Measurements from ENCODE around the gene KSR2.

The KSR2 gene

GRCh38 chr12:117679776-117680175 is 289.0 kb downstream of the KSR2 start:
- Histone ChIP-seq H3K36me3 (ENCODE audit: control insufficient read depth, insufficient read depth, low read length) (no peaks in the 10 kb centered on the region), H3K4me1 (ENCODE audit: control insufficient read depth, insufficient read depth, low read length, poor library complexity, severe bottlenecking) (peaks cover 15% of the 10 kb centered on the region), H3K9me3 (ENCODE audit: control insufficient read depth, low read length) (peaks cover 6% of the 10 kb centered on the region), H3K27ac (ENCODE audit: low read depth, low read length, severe bottlenecking) (no peak overlapping the region), H3K4me3 (ENCODE audit: extremely low read depth, insufficient read depth, low read length, poor library complexity, severe bottlenecking) (no peak overlapping the region)

GRCh38 chr12:117674763-117675162 is 294.0 kb downstream of the KSR2 start:
- no peak overlapping the region for H3K4me3 ChIP-seq (ENCODE audit: extremely low read depth, insufficient read depth, low read length, poor library complexity, severe bottlenecking)
- H3K4me1 ChIP-seq (ENCODE audit: control insufficient read depth, insufficient read depth, low read length, poor library complexity, severe bottlenecking), result peaks cover 8% of the 10 kb centered on the region
- H3K9me3 ChIP-seq (ENCODE audit: control insufficient read depth, low read length), result peaks cover 6% of the 10 kb centered on the region
- 100% methylated on average over 1 of the region's 1 CpG for WGBS, 2 experiments (ENCODE audit: insufficient coverage in 2 of 2)
- no peak overlapping the region for H3K27ac ChIP-seq (ENCODE audit: low read depth, low read length, severe bottlenecking)
- H3K36me3 ChIP-seq (ENCODE audit: control insufficient read depth, insufficient read depth, low read length), result no peaks in the 10 kb centered on the region

DNA sequence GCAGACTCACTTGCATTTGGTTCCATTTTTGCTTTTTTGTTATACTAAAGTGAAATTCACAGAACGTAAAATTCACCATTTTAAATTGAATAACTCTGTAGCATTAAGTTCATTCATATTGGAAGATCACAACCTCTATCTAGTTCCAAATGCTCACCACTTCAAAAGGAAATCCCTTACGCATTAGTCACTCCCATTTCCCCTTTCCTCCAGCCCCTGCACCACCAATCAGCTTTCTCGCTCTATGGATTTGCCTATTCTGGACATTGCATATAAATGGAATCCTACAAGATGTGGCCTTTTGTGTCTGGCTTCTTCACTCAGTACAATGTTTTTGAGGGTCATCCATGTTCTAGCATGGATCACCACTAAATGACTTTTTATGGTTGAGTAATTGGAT is 294.5 kb downstream of the KSR2 start:
- Histone ChIP-seq H3K36me3 (ENCODE audit: control insufficient read depth, insufficient read depth, low read length) (no peaks in the 10 kb centered on the region), H3K4me3 (ENCODE audit: extremely low read depth, insufficient read depth, low read length, poor library complexity, severe bottlenecking) (no peak overlapping the region), H3K9me3 (ENCODE audit: control insufficient read depth, low read length) (peaks cover 6% of the 10 kb centered on the region), H3K27ac (ENCODE audit: low read depth, low read length, severe bottlenecking) (no peak overlapping the region), H3K4me1 (ENCODE audit: control insufficient read depth, insufficient read depth, low read length, poor library complexity, severe bottlenecking) (peaks cover 8% of the 10 kb centered on the region)
- 67 to 100% methylated on average over 1 of the region's 3 CpGs for WGBS, 2 experiments (ENCODE audit: insufficient coverage in 2 of 2)

- WGBS, 2 experiments (ENCODE audit: insufficient coverage in 2 of 2), result 38 to 57% methylated on average over 5 to 6 of the region's 8 CpGs
- no peak overlapping the region for H3K27ac ChIP-seq (ENCODE audit: low read depth, low read length, severe bottlenecking)
- H3K4me3 ChIP-seq (ENCODE audit: extremely low read depth, insufficient read depth, low read length, poor library complexity, severe bottlenecking), result no peak overlapping the region
- H3K9me3 ChIP-seq (ENCODE audit: control insufficient read depth, low read length), result no peaks in the 10 kb centered on the region
- H3K4me1 ChIP-seq (ENCODE audit: control insufficient read depth, insufficient read depth, low read length, poor library complexity, severe bottlenecking), result peaks cover 8% of the 10 kb centered on the region
- H3K36me3 ChIP-seq (ENCODE audit: control insufficient read depth, insufficient read depth, low read length), result no peaks in the 10 kb centered on the region
These were observed 297.1 kb downstream of the KSR2 start for GRCh38 chr12:117671734-117672133.

DNA sequence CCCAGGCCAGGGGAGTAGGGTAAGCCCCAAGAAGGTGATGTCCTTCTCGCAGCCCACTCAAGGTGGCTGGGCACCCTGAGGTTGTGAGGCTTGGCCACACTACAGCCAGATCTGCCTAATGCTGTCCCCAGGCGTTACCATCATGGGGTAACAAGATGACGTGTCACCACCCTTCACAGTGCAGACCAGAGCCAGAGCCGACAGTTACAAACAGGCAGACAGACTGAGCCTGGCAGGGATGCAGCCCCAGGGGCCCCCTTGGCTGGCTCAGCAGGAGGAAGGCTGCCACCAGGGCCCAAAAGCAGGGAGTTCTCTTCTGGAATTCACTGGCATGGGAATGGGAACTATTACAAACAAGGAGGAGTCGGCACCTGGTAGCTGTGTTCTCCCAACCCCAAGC is 304.6 kb downstream of the KSR2 start:
- no peaks in the 10 kb centered on the region for H3K9me3 ChIP-seq (ENCODE audit: control insufficient read depth, low read length)
- no peaks in the 10 kb centered on the region for H3K4me1 ChIP-seq (ENCODE audit: control insufficient read depth, insufficient read depth, low read length, poor library complexity, severe bottlenecking)
- whole genome bisulfite sequencing, 2 experiments (ENCODE audit: insufficient coverage in 2 of 2), result 76 to 90% methylated on average over 3 to 5 of the region's 5 CpGs
- H3K4me3 ChIP-seq (ENCODE audit: extremely low read depth, insufficient read depth, low read length, poor library complexity, severe bottlenecking), result no peak overlapping the region
- H3K36me3 ChIP-seq (ENCODE audit: control insufficient read depth, insufficient read depth, low read length), result no peaks in the 10 kb centered on the region
- H3K27ac ChIP-seq (ENCODE audit: low read depth, low read length, severe bottlenecking), result no peak overlapping the region

- no peaks in the 10 kb centered on the region for H3K4me1 ChIP-seq (ENCODE audit: control insufficient read depth, insufficient read depth, low read length, poor library complexity, severe bottlenecking)
- 89 to 93% methylated on average over 6 to 8 of the region's 8 CpGs for WGBS, 2 experiments (ENCODE audit: insufficient coverage in 2 of 2)
- no peak overlapping the region for H3K4me3 ChIP-seq (ENCODE audit: extremely low read depth, insufficient read depth, low read length, poor library complexity, severe bottlenecking)
- H3K36me3 ChIP-seq (ENCODE audit: control insufficient read depth, insufficient read depth, low read length), result no peaks in the 10 kb centered on the region
- H3K9me3 ChIP-seq (ENCODE audit: control insufficient read depth, low read length), result no peaks in the 10 kb centered on the region
- H3K27ac ChIP-seq (ENCODE audit: low read depth, low read length, severe bottlenecking), result no peak overlapping the region
These were observed 306.0 kb downstream of the KSR2 start for GRCh38 chr12:117662620-117663395.

DNA sequence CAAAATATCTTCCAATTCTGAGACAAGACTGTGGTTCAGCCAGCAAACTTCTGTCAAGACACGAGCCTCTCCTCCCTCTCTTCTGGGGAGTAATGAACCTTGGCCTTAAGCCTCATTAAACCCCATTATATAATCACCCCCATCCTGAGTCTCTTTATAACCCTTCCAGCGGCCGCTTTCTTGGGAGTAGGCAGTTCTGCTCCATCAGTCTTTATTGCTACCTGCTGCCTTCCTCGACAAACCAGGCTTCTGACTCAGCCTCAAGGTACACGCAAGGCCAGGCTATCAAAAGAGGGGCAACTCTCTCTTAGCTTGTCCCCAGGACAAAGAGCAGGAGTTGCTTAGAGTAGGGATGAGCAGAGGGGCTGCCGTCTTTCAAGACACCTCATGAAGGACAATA is 306.6 kb downstream of the KSR2 start:
- WGBS, 2 experiments (ENCODE audit: insufficient coverage in 2 of 2), result 81 to 96% methylated on average over 2 to 4 of the region's 6 CpGs
- no peaks in the 10 kb centered on the region for H3K4me1 ChIP-seq (ENCODE audit: control insufficient read depth, insufficient read depth, low read length, poor library complexity, severe bottlenecking)

GRCh38 chr12:117661471-117661870 is 307.3 kb downstream of the KSR2 start:
- H3K9me3 ChIP-seq (ENCODE audit: control insufficient read depth, low read length), result no peaks in the 10 kb centered on the region
- H3K4me1 ChIP-seq (ENCODE audit: control insufficient read depth, insufficient read depth, low read length, poor library complexity, severe bottlenecking), result no peaks in the 10 kb centered on the region
- no peak overlapping the region for H3K4me3 ChIP-seq (ENCODE audit: extremely low read depth, insufficient read depth, low read length, poor library complexity, severe bottlenecking)
- no peak overlapping the region for H3K27ac ChIP-seq (ENCODE audit: low read depth, low read length, severe bottlenecking)
- no peaks in the 10 kb centered on the region for H3K36me3 ChIP-seq (ENCODE audit: control insufficient read depth, insufficient read depth, low read length)
- 80 to 92% methylated on average over 2 of the region's 3 CpGs for WGBS, 2 experiments (ENCODE audit: insufficient coverage in 2 of 2)

More for the DNA sequence above, 306.6 kb downstream of the KSR2 start:
- H3K36me3 ChIP-seq (ENCODE audit: control insufficient read depth, insufficient read depth, low read length), result no peaks in the 10 kb centered on the region
- no peak overlapping the region for H3K27ac ChIP-seq (ENCODE audit: low read depth, low read length, severe bottlenecking)
- no peak overlapping the region for H3K4me3 ChIP-seq (ENCODE audit: extremely low read depth, insufficient read depth, low read length, poor library complexity, severe bottlenecking)
- H3K9me3 ChIP-seq (ENCODE audit: control insufficient read depth, low read length), result no peaks in the 10 kb centered on the region

DNA sequence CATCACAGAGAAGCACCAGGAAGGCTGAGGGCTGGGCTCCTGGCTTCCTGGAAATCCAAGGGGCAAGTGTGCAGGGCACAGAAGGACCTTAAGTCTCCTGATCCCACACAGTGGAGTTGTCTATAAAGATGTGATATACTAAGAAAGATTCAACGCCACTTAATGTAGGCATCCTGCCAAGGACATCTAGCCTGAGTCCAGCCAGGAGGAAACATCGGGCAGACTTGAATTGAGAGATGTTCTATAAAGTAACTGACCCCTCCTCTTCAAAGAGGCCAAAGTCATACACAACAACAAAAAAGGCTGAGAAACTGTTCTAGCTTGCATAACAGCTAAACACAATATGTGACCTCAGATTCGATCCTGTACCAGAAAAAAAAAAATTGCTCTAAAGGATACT is 307.9 kb downstream of the KSR2 start:
- 100% methylated on average over 1 of the region's 3 CpGs; no CpG with 5 or more reads in 1 of the 2 experiments for WGBS, 2 experiments (ENCODE audit: insufficient coverage in 2 of 2)
- Histone ChIP-seq H3K4me3 (ENCODE audit: extremely low read depth, insufficient read depth, low read length, poor library complexity, severe bottlenecking) (no peak overlapping the region), H3K27ac (ENCODE audit: low read depth, low read length, severe bottlenecking) (no peak overlapping the region), H3K9me3 (ENCODE audit: control insufficient read depth, low read length) (no peaks in the 10 kb centered on the region), H3K4me1 (ENCODE audit: control insufficient read depth, insufficient read depth, low read length, poor library complexity, severe bottlenecking) (no peaks in the 10 kb centered on the region), H3K36me3 (ENCODE audit: control insufficient read depth, insufficient read depth, low read length) (no peaks in the 10 kb centered on the region)

- no peaks in the 10 kb centered on the region for H3K4me1 ChIP-seq (ENCODE audit: control insufficient read depth, insufficient read depth, low read length, poor library complexity, severe bottlenecking)
- no peak overlapping the region for H3K27ac ChIP-seq (ENCODE audit: low read depth, low read length, severe bottlenecking)
- H3K4me3 ChIP-seq (ENCODE audit: extremely low read depth, insufficient read depth, low read length, poor library complexity, severe bottlenecking), result no peak overlapping the region
- H3K9me3 ChIP-seq (ENCODE audit: control insufficient read depth, low read length), result no peaks in the 10 kb centered on the region
- no peaks in the 10 kb centered on the region for H3K36me3 ChIP-seq (ENCODE audit: control insufficient read depth, insufficient read depth, low read length)
- WGBS, 2 experiments (ENCODE audit: insufficient coverage in 2 of 2), result 83% methylated on average over 1 of the region's 2 CpGs; no CpG with 5 or more reads in 1 of the 2 experiments
These were observed 310.6 kb downstream of the KSR2 start for GRCh38 chr12:117658226-117658625.

GRCh38 chr12:117649796-117650195 is 319.0 kb downstream of the KSR2 start:
- H3K27ac ChIP-seq (ENCODE audit: low read depth, low read length, severe bottlenecking), result no peak overlapping the region
- peaks cover 5% of the 10 kb centered on the region for H3K9me3 ChIP-seq (ENCODE audit: control insufficient read depth, low read length)
- no peaks in the 10 kb centered on the region for H3K4me1 ChIP-seq (ENCODE audit: control insufficient read depth, insufficient read depth, low read length, poor library complexity, severe bottlenecking)
- H3K36me3 ChIP-seq (ENCODE audit: control insufficient read depth, insufficient read depth, low read length), result no peaks in the 10 kb centered on the region
- H3K4me3 ChIP-seq (ENCODE audit: extremely low read depth, insufficient read depth, low read length, poor library complexity, severe bottlenecking), result no peak overlapping the region
